HEK293T (cell line): ENCODE measurements around the gene APP.

Source experiments
- ARNT ChIP-seq: fragments of 450-650 bp; IDR thresholded peaks from 2 replicates; pipeline ENCODE4 v1.6.1; 2017; ENCODE audit warnings: mild to moderate bottlenecking
- BHLHE40 ChIP-seq: fragments of 450-650 bp; IDR thresholded peaks from 2 replicates; pipeline ENCODE4 v1.6.1; 2016; ENCODE audit warnings: mild to moderate bottlenecking, moderate library complexity, borderline replicate concordance
- FOXK2 ChIP-seq: fragments of 450-650 bp; IDR thresholded peaks from 2 replicates; pipeline ENCODE4 v1.6.1; 2016; ENCODE audit warnings: mild to moderate bottlenecking
- FOXM1 ChIP-seq: fragments of 450-650 bp; IDR thresholded peaks from 2 replicates; pipeline ENCODE4 v1.6.1; 2017; ENCODE audit warnings: mild to moderate bottlenecking, borderline replicate concordance
- LEF1 ChIP-seq: fragments of 450-650 bp; IDR thresholded peaks from 2 replicates; pipeline ENCODE4 v1.6.1; 2017; ENCODE audit warnings: mild to moderate bottlenecking, borderline replicate concordance
- NFRKB ChIP-seq: fragments of 450-650 bp; IDR thresholded peaks from 2 replicates; pipeline ENCODE4 v1.6.1; 2016; ENCODE audit warnings: mild to moderate bottlenecking, moderate library complexity
- PKNOX1 ChIP-seq: fragments of 450-650 bp; IDR thresholded peaks from 2 replicates; pipeline ENCODE4 v1.6.1; 2016
- SP1 ChIP-seq: fragments of 450-650 bp; IDR thresholded peaks from 2 replicates; pipeline ENCODE4 v1.6.1; 2017
- SUZ12 ChIP-seq: fragments of 450-650 bp; IDR thresholded peaks from 2 replicates; pipeline ENCODE4 v1.6.1; 2016; ENCODE audit warnings: mild to moderate bottlenecking

- TF ChIP-seq LEF1 (no peak), NFRKB (no peak), FOXK2 (no peak), PKNOX1 (no peak), FOXM1 (no peak), ARNT (no peak), SP1 (no peak), SUZ12 (no peak), BHLHE40 (no peak)
Observed at GRCh38 chr21:26157801-26158200, 12.8 kb downstream of the APP start.
